Bronchial epithelial cell (primary cell): ENCODE results near the gene PEX26. TPM values are rescaled to one million over a fixed set of nuclear protein-coding genes. Genes with fewer than 3 reads are reported as not detected.

Experiments
- DNase-seq: peaks from one replicate; pipeline ENCODE4 v3.0.0-alpha.2; 2010; ENCODE audit warnings: low read depth
- FAIRE-seq: peaks from 2 replicates; lab custom pipeline; 2011; peaks lifted over from hg19 to GRCh38; lab: Jason Lieb, UNC
- H3K27me3 ChIP-seq: 2 replicates; pipeline ENCODE4 v1.5.1; 2011; ENCODE audit warnings: low read length; ENCODE audit not compliant: control insufficient read depth, insufficient read depth
- H3K36me3 ChIP-seq: 2 replicates; pipeline ENCODE4 v1.5.1; 2011; ENCODE audit warnings: low read length; ENCODE audit not compliant: control insufficient read depth, insufficient read depth
- H3K4me3 ChIP-seq: 2 replicates; pipeline ENCODE4 v1.5.1; 2011; ENCODE audit warnings: mild to moderate bottlenecking, low read depth, low read length, control low read depth
- total RNA-seq: library from RNA; depleted of rRNA; stranded (reverse); fragments of >200 nt; gene quantifications from 2 replicates; pipeline ENCODE4 v1.2.1, GENCODE V29; 2014
- TF ChIP-seq, protein P1 (sequence below): IDR thresholded peaks from 2 replicates; pipeline ENCODE4 v1.5.1; 2011; ENCODE audit warnings: mild to moderate bottlenecking, moderate library complexity, low read length, control low read depth, inconsistent platforms; ENCODE audit not compliant: insufficient read depth, severe bottlenecking

PEX26 gene
- total RNA-seq, 1 donor from 2014 or later, result 11.8 TPM

DNA sequence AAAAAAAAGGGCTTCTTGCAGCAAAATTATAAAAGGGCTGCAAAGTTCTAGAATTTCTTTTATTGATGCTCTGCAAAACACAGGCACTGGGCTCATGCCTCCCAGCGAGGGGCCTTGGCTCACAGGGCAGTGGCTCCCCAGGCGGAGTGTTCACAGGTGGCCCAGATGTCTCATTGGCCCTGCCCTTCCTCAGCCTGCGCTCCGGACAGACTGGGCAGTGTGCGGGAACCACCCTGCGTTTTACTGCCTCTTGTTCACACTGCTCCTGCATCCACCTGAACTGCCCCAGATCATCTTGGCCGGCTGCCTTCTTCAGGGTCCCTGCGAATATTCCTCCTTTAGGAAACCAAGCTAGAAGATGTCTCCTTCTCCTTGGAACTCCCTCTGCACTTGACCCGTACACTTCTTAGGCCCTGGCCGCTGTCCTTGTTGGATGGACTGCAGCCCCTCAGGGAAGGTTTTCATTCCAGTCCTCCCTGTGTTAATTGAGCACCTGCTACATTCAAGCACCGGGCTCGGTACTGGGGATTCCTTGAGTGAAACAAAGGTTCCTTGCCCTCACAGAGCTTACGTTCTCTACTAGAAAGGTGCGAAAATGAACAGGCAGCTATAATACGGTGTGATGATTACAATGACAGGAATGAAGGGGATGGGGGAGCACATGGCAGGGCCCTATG, 37.3 kb downstream of the PEX26 start:
- TF ChIP-seq, protein P1, sequence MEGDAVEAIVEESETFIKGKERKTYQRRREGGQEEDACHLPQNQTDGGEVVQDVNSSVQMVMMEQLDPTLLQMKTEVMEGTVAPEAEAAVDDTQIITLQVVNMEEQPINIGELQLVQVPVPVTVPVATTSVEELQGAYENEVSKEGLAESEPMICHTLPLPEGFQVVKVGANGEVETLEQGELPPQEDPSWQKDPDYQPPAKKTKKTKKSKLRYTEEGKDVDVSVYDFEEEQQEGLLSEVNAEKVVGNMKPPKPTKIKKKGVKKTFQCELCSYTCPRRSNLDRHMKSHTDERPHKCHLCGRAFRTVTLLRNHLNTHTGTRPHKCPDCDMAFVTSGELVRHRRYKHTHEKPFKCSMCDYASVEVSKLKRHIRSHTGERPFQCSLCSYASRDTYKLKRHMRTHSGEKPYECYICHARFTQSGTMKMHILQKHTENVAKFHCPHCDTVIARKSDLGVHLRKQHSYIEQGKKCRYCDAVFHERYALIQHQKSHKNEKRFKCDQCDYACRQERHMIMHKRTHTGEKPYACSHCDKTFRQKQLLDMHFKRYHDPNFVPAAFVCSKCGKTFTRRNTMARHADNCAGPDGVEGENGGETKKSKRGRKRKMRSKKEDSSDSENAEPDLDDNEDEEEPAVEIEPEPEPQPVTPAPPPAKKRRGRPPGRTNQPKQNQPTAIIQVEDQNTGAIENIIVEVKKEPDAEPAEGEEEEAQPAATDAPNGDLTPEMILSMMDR, result no peak
- DNase-seq (no peak), FAIRE-seq (no peak)

DNA sequence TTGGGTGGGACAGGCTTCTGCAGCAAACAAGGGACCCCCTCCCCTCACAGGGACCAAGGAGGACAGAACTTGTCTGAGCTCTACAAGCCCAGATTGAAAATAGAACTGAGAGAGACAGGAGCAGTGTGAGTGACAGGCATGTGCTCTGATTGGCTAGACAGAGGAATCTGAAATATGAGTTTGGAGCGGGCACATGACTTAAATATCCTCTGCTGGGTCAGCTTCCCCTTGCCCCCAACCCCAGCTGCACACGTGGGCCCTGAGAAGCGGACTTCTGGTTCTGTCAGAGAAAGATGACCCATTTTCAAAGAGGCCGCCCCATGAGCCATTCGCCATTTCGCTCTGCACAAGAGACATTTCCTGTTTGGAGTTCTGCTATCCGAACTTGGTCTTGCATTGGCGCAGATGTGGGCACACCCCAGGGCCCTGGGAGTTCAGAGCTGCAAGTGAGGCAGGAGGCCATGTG, 38.1 kb downstream of the PEX26 start:
- FAIRE-seq (no peak), DNase-seq (no peak)
- TF ChIP-seq, protein P1, result no peak
- Histone ChIP-seq H3K4me3 (no peak overlapping the region), H3K27me3 (peaks cover 9% of the 10 kb centered on the region), H3K36me3 (no peaks in the 10 kb centered on the region)

More for the DNA sequence above, 37.3 kb downstream of the PEX26 start:
- peaks cover 9% of the 10 kb centered on the region for H3K27me3 ChIP-seq
- no peaks in the 10 kb centered on the region for H3K36me3 ChIP-seq
- H3K4me3 ChIP-seq, result no peak overlapping the region

DNA sequence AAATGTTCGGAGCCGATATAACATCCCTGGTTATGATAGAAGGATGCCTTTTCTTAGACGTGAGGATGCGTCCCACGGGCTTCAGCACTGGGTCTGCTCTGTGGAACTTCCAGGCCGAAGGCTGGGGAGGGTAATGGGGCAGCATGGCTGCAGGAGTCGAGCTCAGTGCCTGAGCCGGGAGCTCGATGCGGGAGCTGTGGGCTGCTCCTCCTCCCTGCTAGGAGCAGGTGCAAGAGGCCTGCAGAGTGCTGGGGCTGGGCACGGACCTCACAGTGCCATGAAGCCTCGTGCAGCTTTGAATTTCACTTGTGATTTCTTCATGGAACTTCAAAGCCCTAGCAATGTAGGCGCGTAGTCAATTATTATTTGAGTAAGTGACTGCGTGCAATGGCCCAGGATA, 38.8 kb downstream of the PEX26 start:
- TF ChIP-seq, protein P1, result no peak
- no peak overlapping the region for H3K4me3 ChIP-seq
- H3K36me3 ChIP-seq, result no peaks in the 10 kb centered on the region
- peaks cover 5% of the 10 kb centered on the region for H3K27me3 ChIP-seq
- no peak for FAIRE-seq
- no peak for DNase-seq

DNA sequence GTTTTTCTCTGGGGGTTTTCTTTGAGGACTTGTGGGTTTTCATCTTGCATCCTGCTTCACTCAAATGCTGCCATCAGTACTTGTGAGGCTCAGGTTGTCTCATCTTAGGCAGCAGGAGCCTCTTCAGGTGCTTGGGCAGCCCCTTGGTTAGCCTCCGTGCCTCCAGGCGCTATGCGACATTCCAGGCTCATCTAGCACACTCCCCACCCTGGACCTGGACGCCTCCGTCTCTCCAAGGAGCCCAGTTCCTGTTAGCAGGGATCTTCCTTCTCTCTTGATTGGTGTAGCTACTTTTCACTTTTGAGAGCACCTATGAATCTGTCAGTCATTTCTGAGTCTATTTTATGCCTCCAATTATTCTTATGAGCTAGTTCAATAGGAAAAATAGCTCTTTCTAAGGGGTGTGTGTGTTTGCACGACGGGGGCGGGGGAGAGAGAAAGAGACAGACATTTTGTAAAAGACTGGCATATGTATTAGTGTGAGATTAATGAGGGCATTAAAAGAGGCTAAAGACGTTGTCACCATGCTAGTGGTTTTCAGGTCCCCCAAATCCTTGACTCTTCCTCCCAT, 40.6 kb downstream of the PEX26 start:
- peaks cover 2% of the 10 kb centered on the region for H3K27me3 ChIP-seq
- no peak overlapping the region for H3K4me3 ChIP-seq
- DNase-seq, result no peak
- TF ChIP-seq, protein P1, result no peak
- FAIRE-seq, result no peak
- H3K36me3 ChIP-seq, result no peaks in the 10 kb centered on the region

DNA sequence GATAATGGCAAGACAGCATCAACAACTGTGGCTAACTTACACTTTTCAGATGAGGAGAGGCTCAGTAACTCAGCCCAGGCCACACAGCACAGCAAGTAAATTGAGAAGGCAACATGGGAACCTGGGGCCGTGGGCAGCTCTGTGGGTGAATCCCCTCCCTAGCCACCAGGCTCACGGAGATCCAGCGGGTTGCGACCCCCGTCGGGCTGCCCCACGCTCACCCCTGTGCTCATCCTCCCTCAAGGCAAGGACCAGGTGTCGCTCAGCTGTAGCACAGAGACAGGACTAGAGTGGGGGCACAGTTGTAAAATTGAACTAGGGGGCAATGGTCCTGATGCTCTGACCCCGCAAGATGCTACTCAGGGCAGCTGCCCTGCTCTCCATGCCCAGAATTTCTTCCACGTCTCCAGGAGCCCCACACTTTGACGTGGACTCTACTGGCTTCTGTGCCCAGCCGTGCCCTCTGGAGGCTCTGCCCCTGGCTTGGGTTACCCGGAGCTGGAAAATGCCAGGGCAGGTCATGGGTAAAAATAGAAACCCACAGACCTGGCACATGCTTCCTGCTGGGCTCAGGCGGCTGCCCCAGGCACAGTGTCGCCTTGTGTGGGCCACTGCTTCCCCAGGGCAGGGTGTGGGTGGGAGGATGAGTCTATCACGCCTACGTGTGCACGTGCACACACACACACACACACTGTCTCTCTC, 41.8 kb downstream of the PEX26 start:
- TF ChIP-seq, protein P1, result no peak
- no peaks in the 10 kb centered on the region for H3K36me3 ChIP-seq
- H3K4me3 ChIP-seq, result no peak overlapping the region
- FAIRE-seq (no peak), DNase-seq (no peak)
- no peaks in the 10 kb centered on the region for H3K27me3 ChIP-seq
